ENCODE results near the gene SPP1.

The SPP1 gene

GRCh38 chr4:87956501-87956900, 19.0 kb upstream of the SPP1 start:
- no peak for DNase-seq

- DNase-seq: no peak
Measured at GRCh38 chr4:87957061-87957460, 18.5 kb upstream of the SPP1 start.

GRCh38 chr4:87961993-87962392, 13.5 kb upstream of the SPP1 start:
- no peak for DNase-seq

- no peak for DNase-seq
Measured at GRCh38 chr4:87962398-87963146, 12.9 kb upstream of the SPP1 start.

GRCh38 chr4:87965501-87965975, 10.0 kb upstream of the SPP1 start:
- no peak for DNase-seq

- no peak for DNase-seq
Measured at GRCh38 chr4:87966095-87966496, 9.4 kb upstream of the SPP1 start.

GRCh38 chr4:87967193-87967592, 8.3 kb upstream of the SPP1 start:
- DNase-seq: no peak

GRCh38 chr4:87970121-87970520, 5.4 kb upstream of the SPP1 start:
- no peak for DNase-seq

- DNase-seq: no peak
Measured at GRCh38 chr4:87971866-87972265, 3.6 kb upstream of the SPP1 start.

- DNase-seq: no peak
Measured at GRCh38 chr4:87973283-87974169, 2.0 kb upstream of the SPP1 start.

- no peak for DNase-seq
Measured at GRCh38 chr4:87974856-87975462, 555 bp upstream of the SPP1 start.

GRCh38 chr4:87977521-87978278, 2.2 kb downstream of the SPP1 start:
- DNase-seq: no peak

- no peak for DNase-seq
Measured at GRCh38 chr4:87978681-87979080, 3.2 kb downstream of the SPP1 start.

GRCh38 chr4:87979810-87980209, 4.3 kb downstream of the SPP1 start:
- no peak for DNase-seq

- DNase-seq: no peak
Measured at GRCh38 chr4:87981486-87981885, 6.0 kb downstream of the SPP1 start.

GRCh38 chr4:87982036-87982435, 6.5 kb downstream of the SPP1 start:
- DNase-seq: no peak

- no peak for DNase-seq
Measured at GRCh38 chr4:87982446-87983010, 7.0 kb downstream of the SPP1 start.

GRCh38 chr4:87983996-87984395, 8.5 kb downstream of the SPP1 start:
- no peak for DNase-seq

- peak; percentile 44 for DNase-seq
Measured at GRCh38 chr4:87985097-87985886, 9.8 kb downstream of the SPP1 start.

- no peak for DNase-seq
Measured at GRCh38 chr4:87985887-87986200, 10.3 kb downstream of the SPP1 start.

- no peak for DNase-seq
Measured at GRCh38 chr4:87986508-87986907, 11.0 kb downstream of the SPP1 start.

- no peak for DNase-seq
Measured at GRCh38 chr4:87989765-87990164, 14.3 kb downstream of the SPP1 start.
